ENCODE measurements around the gene FLNB. TPM values are rescaled to one million over a fixed set of nuclear protein-coding genes. Genes with fewer than 3 reads are reported as not detected.
A peak's percentile ranks its signal among the peaks of the same experiment; 100 is the strongest.

FLNB gene
- total and polyA plus RNA-seq, 2 experiments from 2014 or later: 60.6 to 186 TPM

GRCh38 chr3:58058361-58059263 is 50.4 kb downstream of the FLNB start:
- Histone ChIP-seq H3K4me1 (ENCODE audit: insufficient read depth) (peaks cover 77% of the 10 kb centered on the region), H3K4me3 (peak overlapping the region; percentile 48)
- in situ Hi-C loops (cut with MboI): no loop called here

GRCh38 chr3:58059349-58060321 is 51.4 kb downstream of the FLNB start:
- peak; percentile 94 for DNase-seq
- no peaks in the 10 kb centered on the region for H3K27me3 ChIP-seq (replicated peaks; ENCODE audit: insufficient read depth)
- H3K9me3 ChIP-seq (ENCODE audit: low read depth): no peaks in the 10 kb centered on the region
- H3K79me2 ChIP-seq (ENCODE audit: insufficient read depth): peaks cover 89% of the 10 kb centered on the region
- peak overlapping the region; percentile 95 for H3K27ac ChIP-seq
- H3K9ac ChIP-seq: peak overlapping the region; percentile 79
- no peaks in the 10 kb centered on the region for H3K9me2 ChIP-seq (ENCODE audit: insufficient read depth)
- TF ChIP-seq EZH2 (IDR thresholded peaks at IDR 0.05; ENCODE audit: insufficient read depth, poor library complexity, severe bottlenecking) (no peak), EZH2phosphoT487 (IDR thresholded peaks at IDR 0.05; ENCODE audit: insufficient read depth, low read depth) (no peak)
- in situ Hi-C loops (cut with MboI): no loop called here
- H3K4me2 ChIP-seq (ENCODE audit: unreplicated experiment): peak overlapping the region; percentile 77
- WGBS, 2 experiments (ENCODE audit: low coverage in 1 of 2, low lambda C conversion rate in 2 of 2, missing lambda C conversion rate in 2 of 2): 12 to 14% methylated on average over 15 of the region's 15 CpGs
- peaks cover 83% of the 10 kb centered on the region for H3K4me1 ChIP-seq (ENCODE audit: insufficient read depth)
- peaks cover 5% of the 10 kb centered on the region; the same call in 1 of the 2 replicates for H3K36me3 ChIP-seq (ENCODE audit: low read depth)
- H3F3A ChIP-seq (ENCODE audit: insufficient read depth): peaks cover 76% of the 10 kb centered on the region
- H3K4me3 ChIP-seq: peak overlapping the region; percentile 48
- no peak overlapping the region for H2AFZ ChIP-seq
- H4K20me1 ChIP-seq (ENCODE audit: insufficient read depth): no peaks in the 10 kb centered on the region

More at GRCh38 chr3:58058361-58059263, 50.4 kb downstream of the FLNB start:
- Histone ChIP-seq H4K20me1 (ENCODE audit: insufficient read depth) (no peaks in the 10 kb centered on the region), H3K27me3 (replicated peaks; ENCODE audit: insufficient read depth) (no peaks in the 10 kb centered on the region), H3K27ac (peak overlapping the region; percentile 95), H3K36me3 (ENCODE audit: low read depth) (peaks cover 5% of the 10 kb centered on the region; the same call in 1 of the 2 replicates), H3K9me3 (ENCODE audit: low read depth) (no peaks in the 10 kb centered on the region), H3K4me2 (ENCODE audit: unreplicated experiment) (peak overlapping the region; percentile 77), H3K9ac (peak overlapping the region; percentile 79), H3F3A (ENCODE audit: insufficient read depth) (peaks cover 78% of the 10 kb centered on the region), H2AFZ (no peak overlapping the region), H3K9me2 (ENCODE audit: insufficient read depth) (no peaks in the 10 kb centered on the region), H3K79me2 (ENCODE audit: insufficient read depth) (peaks cover 91% of the 10 kb centered on the region)
- WGBS, 2 experiments (ENCODE audit: low coverage in 1 of 2, low lambda C conversion rate in 2 of 2, missing lambda C conversion rate in 2 of 2): 2 to 4% methylated on average over 8 of the region's 8 CpGs
- TF ChIP-seq EZH2phosphoT487 (IDR thresholded peaks at IDR 0.05; ENCODE audit: insufficient read depth, low read depth): no peak
- TF ChIP-seq EZH2 (IDR thresholded peaks at IDR 0.05; ENCODE audit: insufficient read depth, poor library complexity, severe bottlenecking): no peak
- DNase-seq: peak; percentile 88

DNA sequence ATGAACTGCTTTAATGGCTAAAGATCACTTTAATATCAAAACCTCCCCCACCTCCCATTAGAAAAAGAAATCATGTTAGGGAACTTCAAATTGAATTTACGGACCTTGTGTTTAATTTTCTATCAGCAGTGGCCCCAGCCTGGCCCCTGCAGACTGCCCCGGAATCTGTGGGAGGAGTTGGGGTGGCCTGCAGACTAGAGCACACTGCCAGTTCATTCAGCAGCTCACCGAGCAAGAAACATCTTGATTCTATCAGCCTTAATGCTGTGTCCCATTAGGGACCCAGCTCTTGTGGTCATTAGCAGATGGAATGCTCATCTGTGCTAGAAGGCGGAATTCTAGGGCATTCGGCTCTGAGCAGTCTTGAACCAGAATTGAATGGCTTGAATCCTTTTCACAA is 54.2 kb downstream of the FLNB start:
- H3K9me2 ChIP-seq (ENCODE audit: insufficient read depth): no peaks in the 10 kb centered on the region
- peak overlapping the region; percentile 29 for H3K4me2 ChIP-seq (ENCODE audit: unreplicated experiment)
- H3F3A ChIP-seq (ENCODE audit: insufficient read depth): peaks cover 64% of the 10 kb centered on the region
- no peaks in the 10 kb centered on the region for H3K27me3 ChIP-seq (replicated peaks; ENCODE audit: insufficient read depth)
- H3K9me3 ChIP-seq (ENCODE audit: low read depth): no peaks in the 10 kb centered on the region
- H2AFZ ChIP-seq: no peak overlapping the region
- H3K9ac ChIP-seq: no peak overlapping the region
- peaks cover 86% of the 10 kb centered on the region for H3K4me1 ChIP-seq (ENCODE audit: insufficient read depth)
- in situ Hi-C loops (cut with MboI): no loop called here
- peak overlapping the region; percentile 7; the same call in 1 of the 2 replicates for H3K27ac ChIP-seq
- peaks cover 89% of the 10 kb centered on the region for H3K79me2 ChIP-seq (ENCODE audit: insufficient read depth)
- peak; percentile 56 for DNase-seq
- WGBS, 2 experiments (ENCODE audit: low coverage in 1 of 2, low lambda C conversion rate in 2 of 2, missing lambda C conversion rate in 2 of 2): 24% methylated on average over 5 of the region's 5 CpGs
- no peak overlapping the region for H3K4me3 ChIP-seq
- H3K36me3 ChIP-seq (ENCODE audit: low read depth): no peaks in the 10 kb centered on the region
- TF ChIP-seq EZH2phosphoT487 (IDR thresholded peaks at IDR 0.05; ENCODE audit: insufficient read depth, low read depth) (no peak), EZH2 (IDR thresholded peaks at IDR 0.05; ENCODE audit: insufficient read depth, poor library complexity, severe bottlenecking) (no peak)
- no peaks in the 10 kb centered on the region for H4K20me1 ChIP-seq (ENCODE audit: insufficient read depth)

Data from GM23248 (cell line).